Trophoblast cell (in vitro differentiated cells and primary cell): ENCODE results near the gene RFPL3.

ENCODE experiments used
- DNase-seq, 2 donors: peaks; one replicate each; pipeline ENCODE4 v3.0.0-alpha.2; 2016
- H2AFZ ChIP-seq: 2 replicates; pipeline ENCODE4 v1.6.1; 2013; ENCODE audit warnings: low read length, moderate library complexity, mild to moderate bottlenecking; ENCODE audit not compliant: insufficient read depth, poor library complexity
- H2AK5ac ChIP-seq: 2 replicates; pipeline ENCODE4 v1.6.1; 2013; ENCODE audit warnings: mild to moderate bottlenecking, low read length
- H2BK120ac ChIP-seq: 2 replicates; pipeline ENCODE4 v1.6.1; 2013; ENCODE audit warnings: low read length, mild to moderate bottlenecking, moderate library complexity; ENCODE audit not compliant: insufficient read depth, poor library complexity
- H2BK12ac ChIP-seq: 2 replicates; pipeline ENCODE4 v1.6.1; 2013; ENCODE audit warnings: mild to moderate bottlenecking, low read length, moderate library complexity
- H2BK5ac ChIP-seq: 2 replicates; pipeline ENCODE4 v1.6.1; 2013; ENCODE audit warnings: low read length, low read depth, moderate library complexity, mild to moderate bottlenecking; ENCODE audit not compliant: poor library complexity
- H3K14ac ChIP-seq: 2 replicates; pipeline ENCODE4 v1.6.1; 2013; ENCODE audit warnings: mild to moderate bottlenecking, low read length
- H3K18ac ChIP-seq: 2 replicates; pipeline ENCODE4 v1.6.1; 2013; ENCODE audit warnings: mild to moderate bottlenecking, low read length
- H3K23ac ChIP-seq: 2 replicates; pipeline ENCODE4 v1.6.1; 2013; ENCODE audit warnings: low read length
- H3K27ac ChIP-seq: 2 replicates; pipeline ENCODE4 v1.5.1; 2013; ENCODE audit warnings: low read depth, mild to moderate bottlenecking, inconsistent platforms, low read length, moderate library complexity
- H3K27me3 ChIP-seq: 2 replicates; pipeline ENCODE4 v1.6.1; 2013; ENCODE audit warnings: inconsistent platforms, mild to moderate bottlenecking, low read length, moderate library complexity; ENCODE audit not compliant: insufficient read depth
- H3K36me3 ChIP-seq, 2 experiments: 1 replicate in 1 of 2; 2 replicates in 1 of 2; pipeline ENCODE4 v1.6.1; 2013; ENCODE audit warnings: low read length in 2 of 2, mild to moderate bottlenecking in 2 of 2, moderate library complexity in 1 of 2; ENCODE audit not compliant: insufficient read depth in 2 of 2, control insufficient read depth in 1 of 2
- H3K4ac ChIP-seq: 2 replicates; pipeline ENCODE4 v1.6.1; 2013; ENCODE audit warnings: low read depth, mild to moderate bottlenecking, low read length, moderate library complexity
- H3K4me1 ChIP-seq, 2 experiments: 1 replicate in 1 of 2; 2 replicates in 1 of 2; pipeline ENCODE4 v1.6.1; 2013; ENCODE audit warnings: low read length in 2 of 2, mild to moderate bottlenecking in 2 of 2, moderate library complexity in 1 of 2; ENCODE audit not compliant: insufficient read depth in 2 of 2, control insufficient read depth in 1 of 2
- H3K4me2 ChIP-seq: 2 replicates; pipeline ENCODE4 v1.6.1; 2013; ENCODE audit warnings: inconsistent platforms, mild to moderate bottlenecking, low read length, moderate library complexity
- H3K4me3 ChIP-seq: 2 replicates; pipeline ENCODE4 v1.5.1; 2013; ENCODE audit warnings: mild to moderate bottlenecking, low read depth, low read length, inconsistent platforms
- H3K79me1 ChIP-seq: one replicate; pipeline ENCODE4 v1.6.1; 2013; ENCODE audit warnings: low read length
- H3K79me2 ChIP-seq: 2 replicates; pipeline ENCODE4 v1.6.1; 2013; ENCODE audit warnings: low read length, mild to moderate bottlenecking; ENCODE audit not compliant: control insufficient read depth, insufficient read depth, poor library complexity
- H3K9ac ChIP-seq: 2 replicates; pipeline ENCODE4 v1.6.1; 2013; ENCODE audit warnings: mild to moderate bottlenecking, low read length
- H3K9me3 ChIP-seq: 2 replicates; pipeline ENCODE4 v1.6.1; 2013; ENCODE audit warnings: low read depth, mild to moderate bottlenecking, control low read depth, inconsistent platforms, low read length; ENCODE audit not compliant: insufficient read depth
- H4K12ac ChIP-seq: 2 replicates; pipeline ENCODE4 v1.6.1; 2013; ENCODE audit warnings: low read depth, mild to moderate bottlenecking, low read length, moderate library complexity
- H4K8ac ChIP-seq: 2 replicates; pipeline ENCODE4 v1.6.1; 2013; ENCODE audit warnings: low read depth, mild to moderate bottlenecking, low read length, moderate library complexity
- H4K91ac ChIP-seq: one replicate; pipeline ENCODE4 v1.6.1; 2013; ENCODE audit warnings: low read depth, mild to moderate bottlenecking, low read length, moderate library complexity
- WGBS: extraction: QIAGEN DNeasy Blood & Tissue Kit; methylation state at CpG from one replicate; pipeline ENCODE4 v1.1.7; 2013; ENCODE audit warnings: missing lambda C conversion rate; ENCODE audit not compliant: insufficient read length, insufficient coverage; ENCODE audit errors: extremely low coverage; 5-methylcytosine and 5-hydroxymethylcytosine counted together

RFPL3 gene

GRCh38 chr22:32395107-32395506, 37.4 kb downstream of the RFPL3 start:
- no peaks in the 10 kb centered on the region for H3K79me2 ChIP-seq
- no peaks in the 10 kb centered on the region for H3K9me3 ChIP-seq
- H2BK5ac ChIP-seq, result no peak overlapping the region
- no peak overlapping the region for H2AFZ ChIP-seq
- H3K4me1 ChIP-seq, result no peaks in the 10 kb centered on the region
- no peak overlapping the region for H2AK5ac ChIP-seq
- WGBS, result no CpG with 5 or more reads among the region's 5 CpGs
- H3K18ac ChIP-seq, result no peak overlapping the region
- H4K12ac ChIP-seq, result no peak overlapping the region
- no peak overlapping the region for H3K4ac ChIP-seq
- H3K14ac ChIP-seq, result no peak overlapping the region
- H3K4me3 ChIP-seq, result no peak overlapping the region
- no peak overlapping the region for H4K8ac ChIP-seq
- H3K27me3 ChIP-seq, result no peaks in the 10 kb centered on the region
- no peaks in the 10 kb centered on the region for H3K79me1 ChIP-seq
- H3K36me3 ChIP-seq, result peaks cover 33 to 57% of the 10 kb centered on the region in 2 experiments
- no peak overlapping the region for H3K9ac ChIP-seq
- H3K23ac ChIP-seq, result no peak overlapping the region
- DNase-seq, result no peak
- no peak overlapping the region for H2BK120ac ChIP-seq
- no peak overlapping the region for H2BK12ac ChIP-seq
- H3K27ac ChIP-seq, result no peak overlapping the region
- no peak overlapping the region for H4K91ac ChIP-seq
- H3K4me2 ChIP-seq, result no peak overlapping the region

GRCh38 chr22:32396255-32396654, 38.6 kb downstream of the RFPL3 start:
- Histone ChIP-seq H2AFZ (no peak overlapping the region), H3K79me1 (no peaks in the 10 kb centered on the region), H3K18ac (no peak overlapping the region), H3K79me2 (no peaks in the 10 kb centered on the region), H2BK12ac (no peak overlapping the region), H3K36me3 (peaks cover 35 to 62% of the 10 kb centered on the region in 2 experiments), H2AK5ac (no peak overlapping the region), H4K8ac (no peak overlapping the region), H2BK120ac (no peak overlapping the region), H3K4me3 (no peak overlapping the region), H4K12ac (no peak overlapping the region), H3K27ac (no peak overlapping the region), H3K23ac (no peak overlapping the region), H4K91ac (no peak overlapping the region), H2BK5ac (no peak overlapping the region), H3K27me3 (no peaks in the 10 kb centered on the region), H3K9ac (no peak overlapping the region), H3K9me3 (no peaks in the 10 kb centered on the region), H3K4ac (no peak overlapping the region), H3K4me2 (no peak overlapping the region), H3K14ac (no peak overlapping the region), H3K4me1 (no peaks in the 10 kb centered on the region)
- no peak for DNase-seq
- no CpG with 5 or more reads among the region's 1 CpG for WGBS

- no CpG with 5 or more reads among the region's 5 CpGs for WGBS
- H3K79me2 ChIP-seq, result no peaks in the 10 kb centered on the region
- no peak overlapping the region for H3K27ac ChIP-seq
- H4K8ac ChIP-seq, result no peak overlapping the region
- no peak overlapping the region for H3K4ac ChIP-seq
- H3K4me3 ChIP-seq, result no peak overlapping the region
- no peak overlapping the region for H3K9ac ChIP-seq
- no peak overlapping the region for H2BK120ac ChIP-seq
- H3K4me1 ChIP-seq, result no peaks in the 10 kb centered on the region
- H2AK5ac ChIP-seq, result no peak overlapping the region
- H4K91ac ChIP-seq, result no peak overlapping the region
- H2BK12ac ChIP-seq, result no peak overlapping the region
- H3K23ac ChIP-seq, result no peak overlapping the region
- H2AFZ ChIP-seq, result no peak overlapping the region
- no peak overlapping the region for H3K4me2 ChIP-seq
- no peak overlapping the region for H4K12ac ChIP-seq
- no peaks in the 10 kb centered on the region for H3K79me1 ChIP-seq
- H3K27me3 ChIP-seq, result no peaks in the 10 kb centered on the region
- no peak overlapping the region for H3K14ac ChIP-seq
- H3K36me3 ChIP-seq, result peaks cover 34 to 62% of the 10 kb centered on the region in 2 experiments
- no peak overlapping the region for H3K18ac ChIP-seq
- DNase-seq, result peak; percentile 71 to 75
- H3K9me3 ChIP-seq, result no peaks in the 10 kb centered on the region
- no peak overlapping the region for H2BK5ac ChIP-seq
Observed at GRCh38 chr22:32396746-32397145, 39.1 kb downstream of the RFPL3 start.

- Histone ChIP-seq H4K91ac (no peak overlapping the region), H3K27ac (no peak overlapping the region), H2BK120ac (no peak overlapping the region), H2BK5ac (no peak overlapping the region), H3K4me2 (no peak overlapping the region), H3K9me3 (no peaks in the 10 kb centered on the region), H3K18ac (no peak overlapping the region), H3K36me3 (peaks cover 35 to 51% of the 10 kb centered on the region in 2 experiments), H3K4ac (no peak overlapping the region), H3K27me3 (no peaks in the 10 kb centered on the region), H2AFZ (no peak overlapping the region), H3K4me3 (no peak overlapping the region), H3K9ac (peak overlapping the region; percentile 3), H3K79me1 (no peaks in the 10 kb centered on the region), H4K12ac (no peak overlapping the region), H3K4me1 (no peaks in the 10 kb centered on the region), H2AK5ac (no peak overlapping the region), H3K79me2 (no peaks in the 10 kb centered on the region), H3K14ac (no peak overlapping the region), H4K8ac (no peak overlapping the region), H2BK12ac (no peak overlapping the region), H3K23ac (no peak overlapping the region)
- no CpG with 5 or more reads among the region's 4 CpGs for WGBS
- no peak for DNase-seq
Observed at GRCh38 chr22:32401486-32401885, 43.8 kb downstream of the RFPL3 start.
